Transverse colon (tissue), 4 donors: ENCODE data around the gene ALDOA. TPM values are rescaled to one million over a fixed set of nuclear protein-coding genes. Genes with fewer than 3 reads are reported as not detected.
A peak's percentile ranks its signal among the peaks of the same experiment; 100 is the strongest.

Experiments used
- DNase-seq: peaks from one replicate; pipeline ENCODE4 v3.0.0-alpha.2; 2019
- H3K27ac ChIP-seq, 4 donors: fragments of 200-600 bp; sonication (generic); 2 replicates each; pipeline ENCODE4 v1.5.1; 2016 to 2018; ENCODE audit warnings: inconsistent platforms in 4 of 4
- H3K27me3 ChIP-seq: fragments of 200-600 bp; sonication (generic); 2 replicates; pipeline ENCODE4 v1.5.1; 2017; ENCODE audit warnings: inconsistent platforms
- H3K36me3 ChIP-seq, 4 donors: fragments of 200-600 bp; sonication (generic); 2 replicates each; pipeline ENCODE4 v1.5.1; 2017 to 2019; ENCODE audit warnings: inconsistent platforms in 4 of 4
- H3K4me1 ChIP-seq, 4 donors: fragments of 200-600 bp; sonication (generic); 2 replicates each; pipeline ENCODE4 v1.5.1; 2017 to 2020; ENCODE audit warnings: inconsistent platforms in 4 of 4
- H3K4me3 ChIP-seq, 4 donors: fragments of 200-600 bp; sonication (generic); 1 replicate in 1 of 4; 2 replicates in 3 of 4; pipeline versions ENCODE4 v1.5.1 to v1.6.1; 2017 to 2019; ENCODE audit warnings: inconsistent platforms in 4 of 4
- H3K9me3 ChIP-seq, 2 donors: fragments of 200-600 bp; sonication (generic); 2 replicates each; pipeline ENCODE4 v1.5.1; 2017 to 2019; ENCODE audit warnings: inconsistent platforms in 2 of 2
- CTCF ChIP-seq, 5 experiments: fragments of 200-600 bp in 3 of 5; fragments of 450-650 bp in 2 of 5; sonication (generic) in 3 of 5; IDR thresholded peaks; 1 replicate in 2 of 5; 2 replicates in 3 of 5; pipeline ENCODE4 v1.5.1; 2016 to 2017; ENCODE audit warnings: antibody characterized with exemption in 5 of 5, inconsistent platforms in 3 of 5, mild to moderate bottlenecking in 2 of 5, moderate library complexity in 1 of 5
- EP300 ChIP-seq: sonication (generic); formaldehyde crosslinking; IDR thresholded peaks from one replicate; pipeline ENCODE4 v1.6.1; 2017; ENCODE audit warnings: antibody characterized with exemption, low read depth
- POLR2A ChIP-seq: fragments of 450-650 bp; IDR thresholded peaks from one replicate; pipeline ENCODE4 v1.6.1; 2016; ENCODE audit warnings: antibody characterized with exemption, mild to moderate bottlenecking, moderate library complexity
- POLR2AphosphoS5 ChIP-seq, 3 donors: sonication (generic); formaldehyde crosslinking; IDR thresholded peaks; one replicate each; pipeline ENCODE4 v1.6.1; 2016; ENCODE audit warnings: antibody characterized with exemption in 3 of 3
- WGBS, 2 donors: methylation state at CpG; one replicate each; pipeline ENCODE4 v1.1.5; 2018; ENCODE audit warnings: low coverage in 1 of 2; 5-methylcytosine and 5-hydroxymethylcytosine counted together
- in situ Hi-C, 4 donors: fragments of 200-750 bp; cut with MboI; loops; one replicate each; pipeline versions ENCODE4 v1.15.0 to v1.15.1; 2017; ENCODE audit warnings: low sequenced_read_pairs in 3 of 4, low pct_ligation_motif_present in 1 of 4, low pct_unique_long_range_greater_than_20kb in 1 of 4
- intact Hi-C: fragments of 100-400 bp; cut with DNase I; formaldehyde crosslinking; loops from one replicate; pipeline ENCODE4 v1.15.1; 2023; ENCODE audit warnings: low total_unique reads
- total RNA-seq, 4 donors: library from RNA; depleted of rRNA; stranded (reverse); fragments of >200 nt; gene quantifications; one replicate each; pipeline ENCODE4 v1.1.0, GENCODE V29; 2016

ALDOA gene
- total RNA-seq, 4 donors from 2014 or later, result 778 to 1,392 (median 1,174) TPM

- in situ Hi-C loops (no loop called here), intact Hi-C loops (no loop called here)
- Histone ChIP-seq H3K27ac (peak overlapping the region; percentile 42 to 66 (median 60)), H3K4me3 (peak overlapping the region; percentile 49 to 80 (median 56)), H3K4me1 (peaks cover 4 to 15% (median 13%) of the 10 kb centered on the region in 4 donors), H3K27me3 (no peaks in the 10 kb centered on the region), H3K36me3 (no peaks in the 10 kb centered on the region), H3K9me3 (no peaks in the 10 kb centered on the region)
- peak; percentile 96 for DNase-seq
- TF ChIP-seq POLR2A (no peak), POLR2AphosphoS5 (IDR thresholded peaks at IDR 0.05) (peak; percentile 55 to 62 (median 62))
- 5 to 37% methylated on average over 7 to 58 of the region's 58 CpGs for WGBS, 2 donors
Observed at GRCh38 chr16:30052671-30053372, 12.7 kb upstream of the ALDOA start.

DNA sequence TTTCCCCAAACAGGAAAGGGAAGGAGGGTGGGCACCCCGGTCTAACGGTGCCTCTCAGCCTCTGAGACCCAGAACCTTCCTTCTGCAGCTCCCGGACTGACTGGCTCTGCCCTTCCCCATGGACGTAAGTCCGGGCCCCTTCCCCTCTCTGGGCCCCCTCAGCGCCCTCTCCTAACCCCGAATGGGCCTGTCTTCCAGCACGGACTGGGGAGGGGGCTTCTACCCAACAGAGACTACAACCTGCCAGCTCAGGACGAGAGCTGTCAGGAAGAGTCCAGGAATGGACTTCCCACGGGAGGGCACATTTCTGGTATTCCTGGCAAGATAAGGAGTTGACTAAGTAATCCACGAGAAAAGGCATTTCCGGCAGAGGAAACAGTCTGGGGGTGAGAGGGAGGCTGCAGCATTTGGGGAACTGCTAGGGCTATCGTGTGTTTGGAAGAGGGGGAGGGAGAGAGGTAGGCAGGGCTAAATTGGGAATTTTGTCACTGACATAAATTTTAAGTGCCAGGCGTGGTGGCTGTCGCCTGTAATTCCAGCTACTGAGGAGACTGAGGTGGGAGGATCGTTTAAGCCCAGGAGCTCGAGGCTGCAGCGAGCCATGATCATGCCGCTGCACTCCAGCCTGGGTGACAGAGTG is 12.1 kb upstream of the ALDOA start:
- H3K27ac ChIP-seq, result peak overlapping the region; percentile 42 to 66 (median 60)
- WGBS, 2 donors, result 5% methylated on average over 19 of the region's 19 CpGs; no CpG with 5 or more reads in 1 of the 2 donors
- no peak for DNase-seq

DNA sequence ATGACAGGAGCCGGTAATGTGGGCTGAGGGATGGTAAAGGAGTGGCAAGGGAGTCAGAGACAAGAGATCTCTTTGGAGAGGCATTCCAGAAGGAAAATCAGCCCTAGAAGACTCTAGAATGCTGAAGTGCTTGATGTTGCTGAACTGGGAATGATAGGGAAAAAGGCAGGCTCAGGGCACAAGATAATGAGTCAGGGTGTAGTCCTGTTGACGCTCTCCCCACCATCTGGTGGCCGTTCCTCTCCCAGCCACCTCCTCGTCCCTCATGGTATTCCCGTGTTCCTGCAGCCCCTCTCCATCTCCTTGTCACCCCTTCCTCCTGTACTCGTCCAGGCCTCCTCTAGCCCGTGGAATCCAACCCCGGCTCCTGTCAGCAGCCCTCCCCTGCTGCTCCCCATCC is 11.1 kb upstream of the ALDOA start:
- WGBS, 2 donors, result 71 to 85% methylated on average over 6 to 8 of the region's 8 CpGs
- H3K27me3 ChIP-seq, result no peaks in the 10 kb centered on the region
- H3K27ac ChIP-seq, result no peak overlapping the region
- intact Hi-C loops, result no loop called here
- H3K4me1 ChIP-seq, result peaks cover 4 to 15% (median 13%) of the 10 kb centered on the region in 4 donors
- in situ Hi-C loops, result no loop called here
- H3K9me3 ChIP-seq, result no peaks in the 10 kb centered on the region
- TF ChIP-seq EP300 (no peak), CTCF (IDR thresholded peaks at IDR 0.05) (no peak), POLR2A (no peak), POLR2AphosphoS5 (IDR thresholded peaks at IDR 0.05) (no peak)
- no peak for DNase-seq
- H3K36me3 ChIP-seq, result no peaks in the 10 kb centered on the region
- no peak overlapping the region for H3K4me3 ChIP-seq

More for the DNA sequence above, 12.1 kb upstream of the ALDOA start:
- no peaks in the 10 kb centered on the region for H3K9me3 ChIP-seq
- no peaks in the 10 kb centered on the region for H3K27me3 ChIP-seq
- in situ Hi-C loops (no loop called here), intact Hi-C loops (no loop called here)
- TF ChIP-seq CTCF (IDR thresholded peaks at IDR 0.05) (no peak), POLR2A (no peak), POLR2AphosphoS5 (IDR thresholded peaks at IDR 0.05) (no peak), EP300 (no peak)
- peaks cover 4 to 15% (median 13%) of the 10 kb centered on the region in 4 donors for H3K4me1 ChIP-seq
- H3K4me3 ChIP-seq, result peak overlapping the region; percentile 49 to 80 (median 56)
- H3K36me3 ChIP-seq, result no peaks in the 10 kb centered on the region

DNA sequence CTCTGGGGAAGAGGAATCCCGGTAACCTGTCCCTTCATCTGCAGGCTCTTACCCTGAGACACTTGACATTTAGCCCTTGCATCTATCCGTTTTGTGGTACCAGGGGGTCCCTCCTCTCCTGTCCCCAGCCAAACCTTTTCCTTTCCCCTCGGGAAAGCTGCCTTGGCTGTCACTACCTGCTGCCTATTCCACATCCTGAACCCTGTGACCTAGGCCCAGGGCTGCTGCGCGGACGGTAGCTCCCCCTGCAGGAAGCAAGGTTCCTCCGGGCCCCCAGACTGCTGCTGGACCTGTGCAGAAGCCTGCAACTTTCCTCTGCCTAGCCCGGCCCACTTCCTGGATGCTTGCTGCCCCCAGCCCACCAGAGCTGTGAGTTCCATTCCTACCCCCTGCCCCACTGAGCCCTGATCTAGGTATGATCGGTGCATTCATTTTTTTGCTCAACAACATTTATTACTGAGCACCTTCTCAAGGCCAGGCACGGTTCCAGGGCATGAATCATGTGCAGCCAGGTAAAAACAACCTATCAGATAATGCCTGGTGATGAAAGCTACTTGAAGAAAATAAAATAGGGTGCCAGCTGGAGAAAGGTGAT is 10.5 kb upstream of the ALDOA start:
- TF ChIP-seq CTCF (IDR thresholded peaks at IDR 0.05) (peak; percentile 40 to 53 (median 43)), EP300 (no peak)
- Histone ChIP-seq H3K27ac (no peak overlapping the region), H3K27me3 (no peaks in the 10 kb centered on the region), H3K36me3 (no peaks in the 10 kb centered on the region), H3K9me3 (no peaks in the 10 kb centered on the region), H3K4me1 (peaks cover 4 to 15% (median 13%) of the 10 kb centered on the region in 4 donors), H3K4me3 (no peak overlapping the region)
- intact Hi-C loops (no loop called here), in situ Hi-C loops (no loop called here)
- peak; percentile 54 for DNase-seq
- WGBS, 2 donors, result 18 to 29% methylated on average over 4 to 10 of the region's 10 CpGs
